GM19025 (cell line): Measurements from ENCODE around the gene XRN1.
A peak's percentile ranks its signal among the peaks of the same experiment; 100 is the strongest.
"Not testable (repeated sequence)": the region's sequence is repeated elsewhere in the genome, so short reads cannot be mapped to it uniquely, and the experiment has no call there.

Experiments used
- ATAC-seq: cut with Tn5 transposase; IDR thresholded peaks from one replicate; pipeline ENCODE4 v1.9.1; 2021; ENCODE audit warnings: mild to moderate bottlenecking, low read depth, moderate library complexity; ENCODE audit not compliant: unreplicated experiment

Gene XRN1

GRCh38 chr3:142353571-142353970 is 94.3 kb downstream of the XRN1 start:
- ATAC-seq = no peak

- ATAC-seq = not testable (repeated sequence)
Measured at GRCh38 chr3:142352698-142353097, 95.1 kb downstream of the XRN1 start.

DNA sequence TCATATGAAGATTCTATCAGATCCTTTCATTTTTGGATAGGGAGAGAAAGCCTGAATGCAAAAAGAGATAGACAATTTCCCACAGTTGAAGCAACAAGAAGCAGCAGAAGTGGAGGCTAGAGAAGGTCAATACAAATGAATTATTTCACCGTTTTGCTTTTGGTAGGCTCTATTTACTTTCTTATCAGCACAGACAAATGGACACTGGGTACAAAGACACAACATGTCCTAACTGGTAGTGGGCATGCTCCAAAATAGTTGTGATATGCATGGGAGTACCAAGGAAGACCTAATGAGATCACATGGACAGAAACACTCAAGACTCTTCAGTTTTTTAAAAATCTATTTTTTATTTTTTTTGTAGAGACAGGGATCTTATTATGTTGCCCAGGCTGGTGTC is 99.4 kb downstream of the XRN1 start:
- ATAC-seq = no peak

- no peak for ATAC-seq
Measured at GRCh38 chr3:142337994-142338393, 109.8 kb downstream of the XRN1 start.

DNA sequence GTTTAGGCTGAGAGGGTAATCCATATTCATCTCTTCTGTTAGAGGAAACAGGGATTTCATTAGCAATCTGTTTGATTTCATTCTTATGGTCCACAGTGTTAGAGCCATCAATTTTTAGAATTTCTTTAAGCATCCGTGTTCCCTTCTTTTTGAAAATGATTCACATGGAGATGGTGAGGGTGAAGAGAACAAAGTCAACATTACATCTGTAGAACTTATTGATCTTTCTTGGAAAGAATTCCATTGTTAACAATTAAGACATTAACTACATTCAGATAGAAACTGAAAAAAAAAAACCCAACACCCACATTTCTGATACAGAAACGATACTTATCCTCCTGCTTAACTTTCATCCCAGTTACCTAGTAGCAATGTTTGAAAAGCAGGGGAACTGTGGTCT is 115.4 kb downstream of the XRN1 start:
- no peak for ATAC-seq

DNA sequence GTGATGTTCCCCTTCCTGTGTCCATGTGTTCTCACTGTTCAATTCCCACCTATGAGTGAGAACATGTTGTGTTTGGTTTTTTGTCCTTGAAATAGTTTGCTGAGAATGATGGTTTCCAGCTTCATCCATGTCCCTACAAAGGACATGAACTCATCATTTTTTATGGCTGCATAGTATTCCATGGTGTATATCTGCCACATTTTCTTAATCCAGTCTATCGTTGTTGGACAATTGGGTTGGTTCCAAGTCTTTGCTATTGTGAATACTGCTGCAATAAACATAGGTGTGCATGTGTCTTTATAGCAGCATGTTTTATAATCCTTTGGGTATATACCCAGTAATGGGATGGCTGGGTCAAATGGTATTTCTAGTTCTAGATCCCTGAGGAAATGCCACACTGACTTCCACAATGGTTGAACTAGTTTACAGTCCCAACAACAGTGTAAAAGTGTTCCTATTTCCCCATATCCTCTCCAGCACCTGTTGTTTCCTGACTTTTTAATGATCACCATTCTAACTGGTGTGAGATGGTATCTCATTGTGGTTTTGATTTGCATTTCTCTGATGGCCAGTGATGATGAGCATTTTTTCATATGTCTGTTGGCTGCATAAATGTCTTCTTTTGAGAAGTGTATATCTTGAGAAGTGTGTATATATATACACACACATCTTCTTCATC is 123.4 kb downstream of the XRN1 start:
- not testable (repeated sequence) for ATAC-seq

- ATAC-seq = no peak
Measured at GRCh38 chr3:142319912-142320311, 127.9 kb downstream of the XRN1 start.

DNA sequence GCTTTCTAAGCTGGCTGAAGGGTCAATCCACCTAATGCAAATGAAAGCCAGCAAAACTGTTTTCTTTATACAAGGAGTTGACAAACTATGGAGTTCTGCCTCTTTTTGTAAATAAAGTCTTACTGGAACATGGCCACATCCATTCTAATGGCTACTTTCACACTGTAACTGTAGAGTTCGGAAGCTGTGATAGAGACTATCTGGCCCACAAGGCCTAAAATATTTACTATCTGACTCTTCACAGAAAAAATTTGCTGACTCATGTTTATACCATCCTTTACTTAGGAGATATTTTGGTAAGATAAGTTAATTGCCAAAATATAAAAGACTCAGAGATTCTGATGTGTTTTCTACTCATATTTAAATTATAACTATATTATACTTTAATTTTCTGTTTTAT is 128.7 kb downstream of the XRN1 start:
- no peak for ATAC-seq

DNA sequence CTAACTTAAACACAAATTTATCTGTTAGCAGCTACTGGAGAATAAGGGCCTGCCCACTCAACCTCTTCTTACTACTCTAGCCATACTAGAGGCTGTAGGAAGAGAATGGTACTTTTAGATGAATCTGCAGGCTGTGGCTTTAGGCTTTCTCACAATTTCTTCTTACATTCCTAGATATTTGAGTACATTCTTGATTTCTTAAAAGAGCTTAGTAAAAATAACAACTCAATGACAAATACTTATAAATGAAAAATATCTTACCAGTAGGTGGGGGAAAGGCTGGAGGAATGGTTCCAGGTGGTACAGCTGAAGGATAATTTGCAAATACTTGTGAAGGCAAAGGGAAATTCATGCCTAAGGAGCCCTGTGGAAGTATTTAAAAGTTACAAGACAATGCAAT is 129.5 kb downstream of the XRN1 start:
- no peak for ATAC-seq

DNA sequence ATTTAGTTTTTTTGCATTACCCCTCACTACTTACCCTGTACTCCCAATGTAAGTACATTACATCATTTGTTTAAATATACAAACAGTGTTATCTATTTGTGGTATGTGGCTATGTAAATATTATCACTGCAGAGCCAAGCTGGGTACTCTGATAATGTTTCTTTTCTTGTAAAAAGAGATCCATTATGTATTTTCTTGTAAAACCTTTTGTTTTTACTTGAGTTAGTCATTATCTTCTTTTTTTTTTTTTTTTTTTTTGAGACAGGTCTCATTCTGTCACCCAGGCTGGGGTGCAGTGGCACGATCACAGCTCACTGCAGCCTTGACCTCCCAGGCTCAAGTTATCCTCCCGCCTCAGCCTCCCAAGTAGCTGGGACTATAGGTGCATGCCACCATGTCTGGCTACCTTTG is 131.9 kb downstream of the XRN1 start:
- ATAC-seq = not testable (repeated sequence)

DNA sequence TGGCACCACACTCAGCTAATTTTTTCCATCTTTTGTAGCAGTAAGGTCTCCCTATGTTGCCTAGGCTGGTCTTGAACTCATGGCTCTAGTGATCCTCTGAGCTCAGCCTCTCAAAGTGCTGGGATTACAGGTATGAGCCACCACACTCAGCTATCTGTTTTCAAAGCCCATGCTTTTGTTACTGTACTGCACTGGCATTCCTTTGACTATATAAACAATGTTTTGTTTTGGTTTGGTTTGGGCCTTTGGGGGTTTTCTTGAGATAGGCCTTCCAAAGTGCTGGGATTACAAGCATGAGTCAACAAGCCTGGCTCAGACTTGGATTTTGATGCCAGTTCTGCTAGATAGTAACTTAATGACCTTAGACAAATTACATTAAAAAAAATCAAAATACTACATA is 132.8 kb downstream of the XRN1 start:
- no peak for ATAC-seq

DNA sequence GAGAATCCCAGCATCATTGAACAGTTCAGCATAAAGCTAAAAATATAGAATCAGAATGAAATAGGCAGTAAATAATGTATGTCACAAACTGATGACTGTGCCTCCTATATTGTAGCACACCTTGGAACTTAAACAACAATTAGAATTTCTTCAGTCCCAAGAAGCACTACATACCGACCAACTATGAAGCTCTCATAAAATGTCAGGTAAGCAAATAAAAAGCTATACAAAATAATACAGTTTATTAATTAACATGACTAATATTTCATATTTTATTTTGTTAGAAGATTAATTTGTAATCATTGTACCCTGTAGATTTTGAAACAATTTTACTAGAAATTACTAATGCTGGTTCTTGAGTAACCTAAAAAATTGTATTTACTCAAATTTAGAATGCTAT is 137.4 kb downstream of the XRN1 start:
- ATAC-seq = no peak

DNA sequence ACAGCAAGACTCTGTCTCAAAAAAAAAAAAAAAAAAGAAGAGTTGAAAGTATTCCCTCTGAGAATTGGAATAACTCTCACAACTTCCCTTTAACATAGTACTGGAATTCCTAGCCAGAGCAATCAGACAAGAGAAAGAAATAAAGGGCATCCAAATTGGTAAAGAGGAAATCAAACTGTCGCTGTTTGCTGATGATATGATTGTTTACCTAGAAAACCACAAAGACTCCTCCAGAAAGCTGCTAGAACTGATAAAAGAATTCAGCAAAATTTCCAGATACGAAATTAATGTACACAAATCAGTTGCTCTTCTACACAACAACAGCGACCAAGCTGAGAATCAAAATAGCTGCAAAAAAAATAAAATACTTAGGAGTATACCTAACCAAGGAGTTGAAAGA is 145.0 kb downstream of the XRN1 start:
- ATAC-seq = not testable (repeated sequence)

- no peak for ATAC-seq
Measured at GRCh38 chr3:142298626-142299025, 149.2 kb downstream of the XRN1 start.

DNA sequence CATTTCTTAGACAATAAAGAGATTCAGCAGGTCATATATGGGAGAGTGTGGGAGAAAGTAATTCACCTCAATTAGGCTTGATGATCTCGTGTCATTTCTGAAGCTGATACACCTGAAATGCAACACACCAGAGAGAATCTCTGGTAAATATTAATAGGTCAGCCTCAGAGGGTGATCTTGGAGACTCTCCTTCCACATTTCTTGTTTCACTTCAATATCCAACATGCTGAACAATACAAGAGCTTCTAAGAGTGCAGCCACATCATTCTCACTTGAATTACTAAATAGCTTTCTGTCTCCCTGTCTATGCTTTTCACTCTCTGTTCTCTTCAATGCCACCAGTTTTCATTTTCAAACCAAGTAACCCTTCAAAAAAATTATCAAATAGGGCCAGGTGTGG is 151.3 kb downstream of the XRN1 start:
- no peak for ATAC-seq

- ATAC-seq = no peak
Measured at GRCh38 chr3:142287866-142288638, 159.8 kb downstream of the XRN1 start.

DNA sequence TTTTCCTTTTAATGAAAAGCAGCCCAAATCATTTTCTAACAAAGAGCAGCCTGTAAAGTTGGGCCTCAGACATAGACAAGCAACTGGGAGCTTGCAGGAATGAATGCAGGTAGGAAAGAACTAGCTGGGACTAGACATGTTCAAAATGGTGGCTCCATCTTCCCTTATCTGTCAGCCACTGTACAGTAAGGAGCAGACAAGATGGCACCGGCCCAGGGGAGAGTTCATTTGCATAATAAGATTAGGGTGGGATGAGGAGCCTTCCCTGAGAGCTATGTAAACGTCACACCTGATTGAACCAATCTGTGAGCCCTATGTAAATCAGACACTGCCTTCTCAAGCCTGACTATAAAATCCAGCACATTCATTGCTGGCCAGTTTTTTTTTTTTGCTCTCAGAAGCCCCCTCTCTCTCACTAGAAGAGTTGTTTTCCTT is 162.7 kb downstream of the XRN1 start:
- ATAC-seq = no peak

DNA sequence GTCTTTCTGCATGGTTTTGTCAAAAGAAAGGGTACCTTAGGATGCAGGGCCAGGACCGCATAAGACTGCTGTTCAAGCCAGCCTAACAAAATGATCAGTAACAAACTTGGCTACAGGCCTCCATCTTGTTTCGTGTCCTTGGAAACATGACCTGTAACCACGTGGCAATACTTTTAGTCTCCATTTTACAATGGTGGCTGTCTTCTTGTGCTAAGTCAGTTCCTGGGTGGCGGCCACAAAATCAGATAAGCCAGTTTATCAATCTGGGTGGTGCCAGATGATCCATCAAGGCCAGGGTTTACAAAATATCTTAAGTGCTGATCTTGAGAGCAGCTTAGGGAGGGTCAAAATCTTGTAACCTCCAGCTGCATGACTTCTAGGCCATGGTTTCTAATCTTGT is 165.3 kb downstream of the XRN1 start:
- ATAC-seq = no peak

GRCh38 chr3:142281474-142281873 is 166.4 kb downstream of the XRN1 start:
- no peak for ATAC-seq

- peak; percentile 67 for ATAC-seq
Measured at GRCh38 chr3:142279965-142280590, 167.8 kb downstream of the XRN1 start.

- no peak for ATAC-seq
Measured at GRCh38 chr3:142278451-142278850, 169.4 kb downstream of the XRN1 start.

GRCh38 chr3:142276781-142277180 is 171.1 kb downstream of the XRN1 start:
- ATAC-seq = no peak
